Measurements from ENCODE around the gene CNTD1. TPM values are rescaled to one million over a fixed set of nuclear protein-coding genes. Genes with fewer than 3 reads are reported as not detected.
"Not testable (repeated sequence)": the region's sequence is repeated elsewhere in the genome, so short reads cannot be mapped to it uniquely, and the experiment has no call there.

Gene CNTD1
- total RNA-seq, 1 experiment from 2014 or later, result not detected

GRCh38 chr17:42849451-42850181, 51.0 kb downstream of the CNTD1 start:
- no peak for TF ChIP-seq TCF7 (CRISPR knock-in tag; IDR thresholded peaks at IDR 0.05; ENCODE audit: low read depth)
- no peak for TF ChIP-seq USF1 (CRISPR knock-in tag; IDR thresholded peaks at IDR 0.05)
- no peak for TF ChIP-seq PRDM15 (CRISPR knock-in tag; IDR thresholded peaks at IDR 0.05)
- TF ChIP-seq ZSCAN18 (CRISPR knock-in tag; IDR thresholded peaks at IDR 0.05), result no peak
- no peak for TF ChIP-seq CREM (CRISPR knock-in tag; IDR thresholded peaks at IDR 0.05)
- no peak for TF ChIP-seq ZBTB21 (CRISPR knock-in tag; IDR thresholded peaks at IDR 0.05; ENCODE audit: borderline replicate concordance)
- no peak for TF ChIP-seq FOXP1 (CRISPR knock-in tag; IDR thresholded peaks at IDR 0.05; ENCODE audit: borderline replicate concordance)
- ATAC-seq, result no peak
- Mint-ChIP-seq H3K27me3 (ENCODE audit: low read depth) (no peaks in the 10 kb centered on the region), H3K27ac (no peak overlapping the region), H3K36me3 (peaks cover 10% of the 10 kb centered on the region; the same call in 1 of the 2 replicates), H3K4me3 (no peak overlapping the region), H3K9me3 (no peaks in the 10 kb centered on the region), H3K4me1 (no peaks in the 10 kb centered on the region; the same call in 1 of the 2 replicates)
- ChIA-PET POLR2A (no interaction called here), CTCF (interaction anchor here (0.9 to 3.3 kb wide), 4 partner anchors 26 to 148 kb away, joined by 3 to 19 read pairs (median 4); partner anchors contain the start of genes BECN1 and RPL27)
- no peak for DNase-seq (ENCODE audit: low spot score)

GRCh38 chr17:42850954-42851353, 52.3 kb downstream of the CNTD1 start, which contains the start of gene AOC3:
Gene AOC3, plus strand, starts transcription at chr17:42851199. Its CDS starts 145 bp downstream, at chr17:42851344.
- no peak within 1 kb of the TSS; the same call in 1 of the 2 replicates for H3K27ac Mint-ChIP-seq
- H3K36me3 Mint-ChIP-seq, result no peaks in the 10 kb centered on the region; the same call in 1 of the 2 replicates
- TF ChIP-seq RORB (CRISPR knock-in tag; IDR thresholded peaks at IDR 0.05), result no peak
- TF ChIP-seq NFE2L1 (CRISPR knock-in tag; IDR thresholded peaks at IDR 0.05), result no peak
- TF ChIP-seq SOX15 (CRISPR knock-in tag; IDR thresholded peaks at IDR 0.05), result no peak
- TF ChIP-seq HMGXB4 (CRISPR knock-in tag; IDR thresholded peaks at IDR 0.05), result no peak
- TF ChIP-seq ATF6 (CRISPR knock-in tag; IDR thresholded peaks at IDR 0.05), result no peak
- TF ChIP-seq RELA (CRISPR knock-in tag; IDR thresholded peaks at IDR 0.05; ENCODE audit: borderline replicate concordance), result no peak
- TF ChIP-seq SMAD4 (CRISPR knock-in tag; IDR thresholded peaks at IDR 0.05), result no peak
- no peak for TF ChIP-seq ZNF416 (CRISPR knock-in tag; IDR thresholded peaks at IDR 0.05)
- no peak for DNase-seq (ENCODE audit: low spot score)
- peak; percentile 36; the same call in 1 of the 2 replicates for ATAC-seq
- H3K4me3 Mint-ChIP-seq, result no peak within 1 kb of the TSS
- POLR2A ChIA-PET, result interaction anchor here (0.6 kb wide), 1 partner anchor 17 kb away, joined by 3 read pairs; the partner anchor contains the start of gene PSME3
- CTCF ChIA-PET, result interaction anchor here (0.6 to 0.8 kb wide), 3 partner anchors 27 to 1499 kb away, joined by 3 to 6 read pairs (median 3); partner anchors contain the start of gene BECN1
- no peaks in the 10 kb centered on the region for H3K27me3 Mint-ChIP-seq (ENCODE audit: low read depth)
- H3K4me1 Mint-ChIP-seq, result no peaks in the 10 kb centered on the region; the same call in 1 of the 2 replicates
- no peaks in the 10 kb centered on the region for H3K9me3 Mint-ChIP-seq

GRCh38 chr17:42851371-42852240, 52.9 kb downstream of the CNTD1 start:
- H3K36me3 Mint-ChIP-seq; H3K4me3 Mint-ChIP-seq; DNase-seq (ENCODE audit: low spot score); H3K9me3 Mint-ChIP-seq; ATAC-seq; POLR2A ChIA-PET; H3K27me3 Mint-ChIP-seq (ENCODE audit: low read depth); H3K4me1 Mint-ChIP-seq; H3K27ac Mint-ChIP-seq: not testable (repeated sequence)
- CTCF ChIA-PET, result interaction anchor here (0.6 to 1.7 kb wide), 3 partner anchors 28 to 1498 kb away, joined by 3 to 6 read pairs (median 4); partner anchors contain the start of gene BECN1

Measured in WTC11 (cell line).